SH-SY5Y (cell line): ENCODE results near the gene CCDC15.

Experiments used
- GATA2 ChIP-seq: IDR thresholded peaks from 2 replicates; pipeline ENCODE4 v1.6.1; 2011; ENCODE audit warnings: mild to moderate bottlenecking, low read depth, low read length
- GATA3 ChIP-seq: IDR thresholded peaks from 2 replicates; pipeline ENCODE4 v1.6.1; 2011; ENCODE audit warnings: low read depth, mild to moderate bottlenecking, low read length, moderate library complexity

Gene CCDC15

DNA sequence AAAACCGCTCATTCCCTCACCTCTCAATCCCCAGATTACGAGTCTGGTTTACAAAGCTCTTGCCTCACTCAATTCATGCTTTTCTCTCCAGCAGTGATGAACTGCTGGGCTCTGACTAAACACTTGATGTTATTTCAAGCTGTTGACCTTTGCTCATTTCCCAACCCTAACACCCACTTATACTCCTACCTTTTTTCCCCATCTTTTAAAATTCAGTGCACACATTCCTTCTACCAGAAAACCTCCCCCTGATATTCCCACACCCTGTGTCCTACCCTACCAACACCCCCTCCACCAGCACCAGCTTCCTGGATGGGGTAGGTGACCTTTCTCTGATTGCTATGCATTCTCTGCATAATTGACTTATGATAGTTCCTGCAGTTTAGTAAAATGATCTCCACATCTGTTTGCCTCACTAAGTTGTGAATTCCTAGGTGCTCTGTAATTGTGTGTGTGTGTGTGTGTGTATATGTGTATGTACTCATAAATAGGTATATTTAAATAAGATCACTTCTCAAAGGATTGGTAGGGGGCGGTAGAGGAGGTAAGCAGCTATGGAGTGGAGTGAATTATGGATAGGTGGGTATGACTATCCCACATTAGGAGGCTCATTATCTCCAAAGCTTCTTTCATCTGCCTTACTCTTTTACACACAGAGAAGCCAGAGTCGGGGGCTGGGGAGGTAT is 19.0 kb upstream of the CCDC15 start:
- TF ChIP-seq GATA3: no peak
- TF ChIP-seq GATA2: no peak

GRCh38 chr11:124935548-124936514 is 18.2 kb upstream of the CCDC15 start, which contains the start of gene HEPACAM:
Gene HEPACAM, minus strand, starts transcription at chr11:124936047. Its CDS starts 41 bp downstream, at chr11:124936006.
- TF ChIP-seq GATA3 (no peak), GATA2 (no peak)

GRCh38 chr11:124937336-124937935 is 16.6 kb upstream of the CCDC15 start:
- TF ChIP-seq GATA2 (no peak), GATA3 (no peak)

DNA sequence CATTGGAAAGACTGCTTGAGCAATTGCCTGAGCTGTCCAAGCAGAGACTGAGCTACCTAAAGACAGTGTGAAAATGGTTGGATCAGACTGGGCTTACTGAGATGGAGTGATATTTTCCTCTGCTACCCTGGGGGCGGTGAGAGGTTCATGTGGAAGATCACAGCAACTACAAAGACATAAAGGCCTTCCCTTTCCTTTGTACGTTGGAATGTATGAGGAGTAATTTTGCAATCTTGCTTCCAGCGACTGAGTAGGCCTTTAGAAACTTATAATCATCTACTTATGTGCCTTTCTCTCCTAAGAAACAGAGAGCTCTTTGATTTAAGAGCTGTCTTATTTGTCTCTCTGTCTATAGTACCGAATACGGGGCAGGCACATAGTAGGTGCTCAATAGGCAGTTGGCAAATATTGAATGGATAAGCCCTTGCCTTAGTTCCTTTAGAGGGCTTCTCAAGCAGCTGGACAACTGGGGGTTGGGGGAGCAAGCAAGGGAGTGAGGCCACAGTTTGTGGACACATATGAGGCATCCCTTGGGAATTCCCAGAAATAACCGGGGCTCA is 15.7 kb upstream of the CCDC15 start:
- TF ChIP-seq GATA3: no peak
- no peak for TF ChIP-seq GATA2

- TF ChIP-seq GATA2: no peak
- TF ChIP-seq GATA3: no peak
These were observed 15.0 kb upstream of the CCDC15 start for GRCh38 chr11:124938970-124939369.

GRCh38 chr11:124941703-124942102 is 12.3 kb upstream of the CCDC15 start:
- TF ChIP-seq GATA2: no peak
- no peak for TF ChIP-seq GATA3

- TF ChIP-seq GATA3: no peak
- TF ChIP-seq GATA2: no peak
These were observed 11.3 kb upstream of the CCDC15 start for GRCh38 chr11:124942466-124943253.

- no peak for TF ChIP-seq GATA3
- no peak for TF ChIP-seq GATA2
These were observed 10.8 kb upstream of the CCDC15 start for GRCh38 chr11:124943254-124943616.

GRCh38 chr11:124943741-124944140 is 10.3 kb upstream of the CCDC15 start:
- no peak for TF ChIP-seq GATA2
- TF ChIP-seq GATA3: no peak

DNA sequence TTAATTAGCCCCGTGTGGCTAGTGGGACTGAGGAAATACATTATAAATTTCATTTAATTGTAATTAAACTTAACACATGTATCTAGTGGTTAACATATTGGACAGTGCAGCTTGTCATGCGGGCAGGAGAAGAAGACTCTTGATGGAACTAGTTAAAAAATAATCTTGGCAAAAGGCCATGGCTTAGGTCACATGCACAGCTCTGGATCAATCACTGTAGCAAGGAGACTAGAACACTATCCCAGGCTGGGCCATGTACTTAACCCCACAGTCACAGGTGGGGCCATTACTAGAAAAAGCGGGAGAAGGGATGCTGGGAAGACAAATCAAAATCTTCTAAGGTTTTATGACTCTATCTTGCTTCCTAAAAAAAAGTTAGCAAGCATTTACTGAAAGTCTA is 9.4 kb upstream of the CCDC15 start:
- no peak for TF ChIP-seq GATA3
- TF ChIP-seq GATA2: no peak

GRCh38 chr11:124945826-124946225 is 8.2 kb upstream of the CCDC15 start:
- no peak for TF ChIP-seq GATA2
- TF ChIP-seq GATA3: no peak

DNA sequence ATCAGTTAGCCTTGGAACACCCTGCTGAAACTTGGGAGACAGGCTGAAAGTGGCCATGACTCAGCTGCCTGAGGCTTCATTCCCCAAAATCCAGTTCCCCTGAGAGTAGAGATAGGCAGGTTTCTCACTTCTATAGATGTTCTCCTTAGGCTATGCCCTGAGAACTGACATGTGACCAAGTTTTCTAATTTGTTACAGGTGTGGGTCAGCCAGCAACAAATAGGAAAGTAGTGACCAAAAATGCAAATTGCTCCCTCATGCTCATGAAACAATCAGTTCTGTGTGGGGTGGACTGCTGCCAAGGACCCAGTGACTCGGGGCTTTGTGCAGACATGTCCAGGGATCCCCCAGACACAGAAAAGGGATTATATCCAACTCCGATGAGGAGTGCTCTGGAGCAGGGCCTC is 7.3 kb upstream of the CCDC15 start:
- TF ChIP-seq GATA2 (no peak), GATA3 (no peak)

DNA sequence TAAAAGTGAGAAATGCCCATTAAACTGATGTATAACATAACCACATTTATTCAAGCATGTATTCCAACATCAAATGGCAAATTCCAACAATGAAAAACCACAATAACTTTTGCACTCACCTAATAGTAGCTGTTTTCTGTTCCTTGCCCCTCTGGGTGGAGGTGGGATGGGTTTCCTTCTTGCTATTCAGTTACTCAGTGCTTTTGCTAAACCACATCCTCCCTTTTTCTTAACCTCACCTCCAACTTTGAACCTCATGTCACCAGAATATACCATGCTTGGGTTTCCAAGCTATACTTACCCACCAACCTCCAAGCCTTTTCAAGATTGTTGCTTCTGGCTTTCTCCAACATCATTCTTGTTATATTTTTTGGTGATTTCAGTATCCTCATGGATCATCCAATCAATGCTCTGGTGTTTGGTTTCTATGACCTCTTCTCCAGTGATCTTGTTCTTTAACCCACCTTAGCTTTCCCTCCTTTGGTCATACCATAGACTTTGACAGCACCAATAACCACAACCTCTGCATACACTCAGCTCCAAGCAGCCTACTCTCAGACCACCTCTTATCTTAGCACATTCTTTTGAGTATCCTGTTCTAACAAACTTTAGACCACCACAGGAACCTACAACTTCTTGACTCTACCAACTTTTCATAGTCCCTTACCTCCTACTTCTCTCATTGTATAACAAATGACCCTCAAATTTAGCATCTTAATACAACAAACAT is 3.2 kb upstream of the CCDC15 start:
- TF ChIP-seq GATA2 (no peak), GATA3 (no peak)

DNA sequence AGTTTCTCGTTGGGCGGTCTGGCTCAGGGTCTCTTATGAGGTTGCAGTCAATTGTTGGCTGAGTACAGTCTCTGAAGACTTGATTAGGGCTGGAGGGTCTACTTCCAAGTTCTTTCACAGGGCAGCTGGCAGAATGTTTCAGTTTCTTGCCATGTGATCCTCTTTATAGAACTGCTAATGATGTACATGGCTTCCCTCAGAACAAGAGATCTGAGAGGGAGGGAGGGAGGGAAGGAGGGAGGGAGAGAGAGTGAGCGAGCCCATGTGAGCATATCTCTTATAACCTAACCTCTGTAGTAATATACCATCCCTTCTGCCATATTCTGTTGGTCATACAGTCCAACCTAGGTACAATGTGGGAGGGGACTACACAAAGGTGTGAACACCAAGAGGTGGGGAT is 2.7 kb upstream of the CCDC15 start:
- TF ChIP-seq GATA2: no peak

DNA sequence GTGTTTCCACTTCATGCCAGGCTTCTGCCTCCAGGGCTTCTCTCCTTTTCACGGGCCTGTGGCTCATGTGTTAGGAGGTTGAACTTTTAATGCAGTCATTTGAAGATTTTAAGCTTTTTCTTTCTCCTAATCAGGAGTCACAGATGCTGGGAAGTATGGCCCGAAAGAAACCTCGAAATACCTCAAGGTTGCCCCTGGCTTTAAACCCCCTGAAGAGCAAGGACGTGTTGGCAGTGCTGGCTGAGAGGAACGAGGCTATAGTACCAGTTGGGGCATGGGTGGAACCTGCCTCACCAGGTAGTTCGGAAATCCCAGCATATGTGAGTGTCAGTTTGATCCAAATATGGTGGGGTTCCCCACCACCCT is 571 bp downstream of the CCDC15 start:
- TF ChIP-seq GATA2 (no peak), GATA3 (no peak)
